HG02678 (cell line): ENCODE measurements around the gene RND2.

Source experiments
- ATAC-seq: cut with Tn5 transposase; IDR thresholded peaks from one replicate; pipeline ENCODE4 v1.9.1; 2021; ENCODE audit warnings: mild to moderate bottlenecking, moderate library complexity; ENCODE audit not compliant: unreplicated experiment

The RND2 gene

GRCh38 chr17:43003542-43004172 is 21.4 kb upstream of the RND2 start:
- ATAC-seq: no peak

- ATAC-seq: peak; percentile 81
Measured at GRCh38 chr17:43006639-43007551, 18.1 kb upstream of the RND2 start, which contains the start of gene IFI35. Gene IFI35 (plus strand): TSS chr17:43006784. CDS start chr17:43006948, 164 bp downstream.

DNA sequence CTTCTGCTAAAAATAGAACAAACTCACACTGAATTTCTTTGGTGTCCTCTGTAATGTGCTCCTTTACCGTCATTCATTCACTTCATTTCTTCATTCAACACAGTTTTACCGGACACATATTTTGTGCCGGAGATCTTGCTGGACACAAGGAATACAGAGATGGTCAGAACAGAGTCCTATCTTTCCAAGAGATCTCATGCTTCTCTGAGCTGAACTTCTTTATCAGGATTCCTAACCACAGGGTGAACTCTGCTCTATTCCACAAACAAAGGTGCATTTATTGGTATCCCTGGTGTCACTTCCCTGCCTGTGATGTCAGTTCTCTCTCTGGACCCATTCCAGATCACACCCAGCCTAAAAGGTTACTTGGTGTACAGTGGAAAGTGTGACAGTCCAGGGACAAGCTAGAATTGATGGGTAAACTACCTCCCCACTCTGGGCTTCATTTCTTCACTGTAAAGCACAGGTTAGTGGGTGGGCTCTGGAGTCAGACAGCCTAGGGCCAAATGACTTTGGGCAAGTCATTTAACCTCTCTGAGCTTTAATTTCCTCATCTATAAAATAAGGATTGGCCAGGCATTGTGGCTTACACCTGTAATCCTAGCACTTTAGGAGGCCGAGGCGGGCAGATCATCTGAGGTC is 14.2 kb upstream of the RND2 start:
- ATAC-seq: no peak

- no peak for ATAC-seq
Measured at GRCh38 chr17:43011728-43012472, 13.1 kb upstream of the RND2 start.

- no peak for ATAC-seq
Measured at GRCh38 chr17:43013296-43013695, 11.7 kb upstream of the RND2 start.

DNA sequence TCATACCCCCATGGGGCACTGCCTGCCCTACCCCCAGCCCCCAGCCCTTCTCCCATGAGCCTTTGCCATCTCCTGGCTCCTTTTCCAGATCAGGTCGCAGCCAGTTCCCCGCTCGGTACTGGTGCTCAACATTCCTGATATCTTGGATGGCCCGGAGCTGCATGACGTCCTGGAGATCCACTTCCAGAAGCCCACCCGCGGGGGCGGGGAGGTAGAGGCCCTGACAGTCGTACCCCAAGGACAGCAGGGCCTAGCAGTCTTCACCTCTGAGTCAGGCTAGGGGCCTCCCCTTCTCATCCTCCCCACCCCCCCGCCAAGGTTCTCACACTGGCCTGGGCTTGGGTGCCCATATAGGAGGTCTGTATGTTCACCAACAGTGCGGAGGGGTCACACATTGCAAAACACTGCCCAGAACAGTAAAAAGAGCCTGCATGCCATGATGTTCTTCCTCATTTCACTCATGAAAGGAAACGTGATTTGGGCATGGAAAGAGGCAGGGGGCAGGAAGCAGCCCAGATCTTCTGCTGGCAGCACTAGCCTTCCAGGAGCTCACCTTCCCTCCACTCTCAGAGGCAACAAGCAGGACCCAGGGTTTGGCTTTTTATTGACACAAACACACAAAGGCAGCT is 10.9 kb upstream of the RND2 start:
- no peak for ATAC-seq

- ATAC-seq: no peak
Measured at GRCh38 chr17:43014649-43015542, 10.1 kb upstream of the RND2 start.

GRCh38 chr17:43015579-43015978 is 9.5 kb upstream of the RND2 start:
- ATAC-seq: no peak

DNA sequence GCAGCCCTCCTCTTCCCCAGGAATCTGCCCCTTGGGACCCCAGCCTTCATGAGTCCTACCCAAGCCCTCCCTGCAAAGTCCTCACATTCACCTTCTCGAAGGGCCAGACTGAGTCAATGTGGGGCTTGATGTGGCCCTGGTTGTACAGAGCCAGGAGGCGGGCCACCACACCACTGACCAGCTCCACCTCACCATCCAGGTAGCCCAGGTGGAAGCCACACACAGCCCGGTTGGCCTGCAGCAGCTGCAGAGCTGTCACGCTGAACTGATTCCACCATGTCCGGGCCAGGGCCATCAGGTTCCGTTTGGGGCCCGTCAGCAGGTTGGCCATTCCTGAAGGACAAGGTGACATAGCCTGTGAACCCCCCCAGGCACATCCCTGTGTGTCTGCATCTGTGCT is 8.8 kb upstream of the RND2 start:
- no peak for ATAC-seq

GRCh38 chr17:43018008-43018853 is 6.8 kb upstream of the RND2 start:
- ATAC-seq: no peak

GRCh38 chr17:43018932-43019331 is 6.1 kb upstream of the RND2 start:
- no peak for ATAC-seq

- no peak for ATAC-seq
Measured at GRCh38 chr17:43019418-43019817, 5.6 kb upstream of the RND2 start.

GRCh38 chr17:43020030-43020621 is 4.9 kb upstream of the RND2 start:
- ATAC-seq: no peak

DNA sequence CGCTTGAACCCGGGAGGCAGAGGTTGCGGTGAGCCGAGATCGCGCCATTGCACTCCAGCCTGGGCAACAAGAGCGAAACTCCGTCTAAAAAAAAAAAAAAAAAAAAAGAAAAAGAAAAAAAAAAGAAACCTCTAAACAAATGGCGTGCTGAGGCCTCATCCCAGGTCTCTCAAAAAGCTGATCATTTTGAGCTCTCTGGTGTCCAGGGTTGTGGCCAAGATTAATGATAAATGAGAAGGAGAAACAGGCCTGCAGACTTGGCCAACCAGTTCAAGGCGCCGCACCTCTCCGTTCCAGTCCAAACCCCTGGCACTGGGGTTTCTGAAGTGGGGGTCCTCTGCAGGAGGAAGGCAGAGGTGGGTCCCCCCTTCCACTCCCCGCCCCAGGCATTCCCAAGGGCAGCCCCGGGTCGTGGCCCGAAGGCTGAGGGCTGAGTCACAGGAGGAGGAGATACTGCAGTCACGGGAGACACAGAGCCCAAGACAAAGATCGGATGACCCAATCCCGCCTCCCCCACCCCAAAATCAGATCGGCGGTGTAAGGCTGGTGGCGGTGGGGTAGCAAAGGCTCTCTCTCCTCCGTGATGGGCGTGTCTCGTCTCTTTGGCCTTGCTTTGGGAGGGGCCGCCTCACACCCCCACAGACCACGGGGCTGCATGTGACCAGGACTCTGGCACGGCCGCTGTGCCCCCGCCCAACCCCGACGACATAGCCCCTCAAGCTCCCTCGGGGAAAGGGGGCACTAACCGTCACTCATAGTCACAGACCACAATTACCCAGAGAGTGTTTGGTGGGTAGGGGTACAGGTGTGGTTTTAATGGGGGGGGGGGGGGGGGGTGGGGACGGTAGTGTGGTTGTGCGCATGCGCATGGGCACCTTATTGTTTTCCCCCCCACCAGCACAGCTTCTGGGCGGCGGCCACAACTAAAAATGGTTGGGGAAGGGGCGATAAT is 4.0 kb upstream of the RND2 start:
- ATAC-seq: no peak

DNA sequence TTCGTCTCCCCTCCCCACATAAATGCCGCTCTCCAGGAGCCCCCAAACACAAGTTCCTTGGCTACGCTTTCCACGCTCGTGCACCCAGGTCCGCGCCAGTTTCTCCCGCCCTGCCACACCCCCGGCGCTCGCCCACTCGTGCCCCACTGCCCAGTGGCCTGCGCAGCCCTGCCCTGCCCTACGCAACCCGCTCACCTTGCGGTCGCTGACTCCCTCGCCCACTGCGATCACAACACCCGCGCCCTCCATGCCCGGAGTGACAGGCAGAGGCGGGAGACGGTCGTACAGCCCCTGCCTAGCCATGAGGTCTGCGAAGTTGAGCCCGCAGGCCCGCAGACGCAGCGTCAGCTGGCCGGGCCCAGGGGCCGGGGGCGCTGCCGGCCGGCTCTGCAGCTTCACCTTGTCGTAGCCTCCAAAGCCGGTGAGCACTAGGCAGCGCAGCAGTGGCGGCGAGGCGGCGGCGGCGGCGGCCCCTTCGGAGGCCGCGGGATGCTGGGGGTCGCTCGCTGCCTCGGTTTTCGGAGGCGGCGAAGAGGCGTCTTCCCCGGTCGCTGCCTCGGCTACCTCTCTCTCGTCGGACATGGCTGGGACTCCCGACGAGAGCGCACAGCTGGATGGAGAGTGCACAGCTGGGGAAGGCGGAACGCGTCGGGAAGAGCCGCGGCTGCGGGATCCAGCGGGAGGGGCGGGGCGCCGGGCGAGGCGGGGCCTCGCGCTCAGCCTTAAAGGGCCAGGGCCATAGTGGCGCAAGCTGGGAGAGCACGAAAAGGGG is 3.1 kb upstream of the RND2 start, which contains the start of gene VAT1:
Gene VAT1 (minus strand): TSS at position 645 of the 772 bp plus-strand sequence. CDS start 63 bp downstream, at position 582.
- ATAC-seq: peak; percentile 49

- no peak for ATAC-seq
Measured at GRCh38 chr17:43025290-43025657, 243 bp downstream of the RND2 start.
